DMS153 (cell line): ENCODE measurements around the gene ADARB1.

Experiments used
- DNase-seq: peaks from one replicate; lab custom pipeline; 2025; lab: John Stamatoyannopoulos, UW

The ADARB1 gene

GRCh38 chr21:45039317-45040156 lies 34.8 kb upstream of the ADARB1 start:
- DNase-seq: no peak

DNA sequence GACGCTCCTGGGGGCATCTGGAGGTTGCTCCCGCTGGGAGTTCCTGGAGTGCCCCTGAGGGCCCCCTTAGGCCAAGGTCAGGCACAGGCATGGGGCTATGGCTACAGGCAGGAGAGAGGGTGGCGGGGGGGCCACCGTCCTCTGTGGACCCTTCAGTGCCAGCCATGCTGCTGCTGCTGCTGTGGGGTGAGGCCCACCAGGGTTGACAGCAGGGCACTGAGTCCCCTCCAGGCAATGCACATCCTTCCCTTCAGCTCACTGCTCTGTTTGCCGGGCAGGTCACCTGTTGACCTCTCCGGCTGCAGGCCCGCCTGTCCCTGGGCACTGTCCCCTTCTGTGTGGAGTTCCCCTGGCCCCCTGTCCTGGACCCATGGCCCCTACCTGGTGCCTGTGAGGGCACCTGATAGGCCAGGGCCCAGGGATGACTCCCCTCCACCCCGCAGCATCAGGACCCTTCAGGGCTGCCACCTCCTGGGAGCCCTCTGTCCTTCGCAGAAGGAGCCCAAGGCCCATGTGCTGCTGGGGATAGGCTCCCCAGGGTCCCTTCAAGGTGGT lies 34.1 kb upstream of the ADARB1 start:
- DNase-seq: no peak

GRCh38 chr21:45040739-45041138 lies 33.6 kb upstream of the ADARB1 start:
- no peak for DNase-seq

- no peak for DNase-seq
Observed at GRCh38 chr21:45041351-45041805, 33.0 kb upstream of the ADARB1 start.

GRCh38 chr21:45041984-45042663 lies 32.3 kb upstream of the ADARB1 start:
- DNase-seq: no peak

GRCh38 chr21:45042664-45043161 lies 31.7 kb upstream of the ADARB1 start:
- no peak for DNase-seq

- DNase-seq: no peak
Observed at GRCh38 chr21:45043541-45044020, 30.8 kb upstream of the ADARB1 start.

DNA sequence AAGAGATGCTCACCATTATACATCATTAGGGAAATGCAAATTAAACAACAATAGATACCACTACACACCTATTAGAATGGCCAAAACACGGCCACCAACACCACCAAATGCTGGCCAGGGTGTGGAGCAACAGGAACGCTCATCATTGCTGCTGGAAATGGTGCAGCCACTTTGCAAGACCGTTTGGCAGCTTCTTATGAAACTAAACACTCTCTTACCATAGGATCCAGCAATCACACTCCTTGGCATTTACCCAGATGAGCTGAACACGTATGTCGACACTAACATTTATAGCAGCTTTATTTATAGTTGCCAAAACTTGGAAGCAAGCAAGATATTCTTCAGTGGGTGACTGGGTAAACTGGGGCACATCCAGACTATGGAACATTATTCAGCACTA lies 28.9 kb upstream of the ADARB1 start:
- no peak for DNase-seq

DNA sequence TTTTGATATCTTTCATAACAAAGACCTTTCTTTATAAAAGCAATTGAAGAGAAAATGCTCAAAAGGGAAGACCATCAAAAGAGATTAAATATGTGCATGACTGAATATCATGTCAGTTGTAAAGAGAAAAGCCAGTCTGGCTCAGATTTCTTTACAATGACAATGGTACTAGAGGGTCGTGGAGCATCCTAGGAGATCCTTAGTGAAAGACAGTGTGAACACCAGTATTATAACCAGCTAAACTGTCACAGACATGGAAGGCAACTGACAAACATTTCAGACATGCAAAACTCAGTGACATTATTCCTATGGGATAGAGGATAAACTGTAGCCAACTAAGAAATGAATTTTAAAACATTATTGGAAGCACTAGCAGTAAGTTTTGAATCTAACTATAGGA lies 27.1 kb upstream of the ADARB1 start:
- no peak for DNase-seq

- DNase-seq: no peak
Observed at GRCh38 chr21:45048026-45048698, 26.2 kb upstream of the ADARB1 start.

DNA sequence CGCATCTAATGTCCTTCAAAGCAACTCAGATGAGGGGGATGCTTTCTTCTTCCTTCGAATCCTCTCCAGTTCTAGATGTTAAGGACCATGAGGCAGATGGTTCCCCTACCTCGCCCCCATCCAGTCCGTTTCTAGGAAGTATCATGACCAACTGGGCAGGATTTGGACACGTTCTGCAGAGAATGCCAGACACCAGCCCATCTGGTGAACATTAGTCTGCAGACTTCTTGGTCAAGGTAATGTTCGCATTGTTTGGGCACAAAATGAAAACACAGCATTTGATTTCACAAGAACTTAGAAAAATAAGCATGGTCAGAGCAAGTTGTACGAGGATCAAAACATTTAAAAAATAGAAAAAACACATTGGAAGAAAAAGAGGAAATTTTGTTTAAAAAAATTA lies 25.4 kb upstream of the ADARB1 start:
- no peak for DNase-seq

DNA sequence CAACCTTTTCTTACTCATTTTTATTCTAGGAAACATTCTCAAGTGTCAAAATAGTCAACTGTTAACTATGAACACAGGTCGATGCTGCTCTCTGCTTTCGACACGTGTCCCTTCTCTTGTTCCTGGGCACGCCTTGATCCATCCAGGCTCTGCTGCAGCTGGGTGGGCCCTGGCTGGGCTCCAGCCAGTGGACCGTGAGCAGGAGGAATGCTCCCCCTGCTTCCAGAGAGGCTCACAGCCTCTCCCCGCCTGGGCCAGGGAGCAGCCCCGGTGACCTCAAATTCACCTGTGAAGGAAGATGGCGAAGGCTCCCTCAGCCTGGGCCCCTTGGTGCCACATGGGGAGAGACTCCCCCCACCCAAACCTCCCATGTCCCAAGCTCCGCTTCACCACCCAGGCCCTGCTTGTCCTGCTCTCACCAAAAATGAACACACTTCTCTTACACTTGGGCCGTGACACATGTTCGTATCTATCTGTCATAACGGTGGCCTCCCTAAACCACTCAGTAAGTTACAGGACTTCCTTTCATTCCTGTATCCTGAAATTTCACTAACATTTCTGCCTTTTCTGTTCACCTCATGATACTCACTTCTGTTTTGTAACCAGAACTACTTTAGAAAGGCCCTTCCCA lies 24.6 kb upstream of the ADARB1 start:
- DNase-seq: no peak

GRCh38 chr21:45050345-45050796 lies 24.0 kb upstream of the ADARB1 start:
- DNase-seq: no peak

- DNase-seq: no peak
Observed at GRCh38 chr21:45050797-45051489, 23.4 kb upstream of the ADARB1 start.

DNA sequence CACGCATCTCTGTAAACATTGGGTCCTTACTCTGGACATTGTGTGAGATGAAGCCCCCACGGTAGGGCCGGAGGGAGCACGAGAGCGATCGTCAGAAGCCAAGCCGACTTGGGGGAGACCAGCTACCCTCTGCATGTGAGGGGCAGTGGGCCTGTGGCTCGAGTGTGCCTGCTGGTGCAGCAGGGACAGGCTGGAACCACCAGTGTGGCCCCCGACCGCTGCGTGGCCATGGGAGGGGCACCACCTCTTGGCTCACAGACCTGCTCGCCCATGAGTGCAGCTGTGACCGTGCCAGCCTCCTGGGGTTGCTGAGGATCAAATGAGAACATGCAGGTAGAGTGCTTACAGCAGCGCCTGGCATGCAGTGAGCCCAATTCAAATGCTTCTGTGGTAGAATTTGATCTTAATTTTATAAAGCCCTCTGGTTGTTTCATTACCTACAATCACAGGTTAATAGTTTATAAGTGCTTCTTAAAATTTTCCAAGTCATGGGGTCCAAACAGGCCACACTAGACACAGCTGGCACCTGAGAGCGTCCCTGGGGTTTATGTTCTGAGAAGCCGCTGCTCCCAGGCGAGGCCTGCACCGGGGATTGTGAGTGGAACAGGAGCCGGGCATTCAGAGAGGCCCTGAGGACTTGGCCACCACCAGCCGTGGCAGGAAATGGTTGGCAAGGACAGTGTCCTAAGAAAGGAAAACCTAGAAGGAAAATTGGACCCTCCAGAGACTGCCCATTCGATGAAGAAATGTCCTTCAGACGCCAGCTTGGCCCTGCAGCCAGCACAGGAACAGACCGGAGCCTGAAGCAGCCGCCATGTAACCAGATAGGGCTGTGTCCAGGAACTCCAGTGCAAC lies 22.6 kb upstream of the ADARB1 start:
- DNase-seq: no peak

DNA sequence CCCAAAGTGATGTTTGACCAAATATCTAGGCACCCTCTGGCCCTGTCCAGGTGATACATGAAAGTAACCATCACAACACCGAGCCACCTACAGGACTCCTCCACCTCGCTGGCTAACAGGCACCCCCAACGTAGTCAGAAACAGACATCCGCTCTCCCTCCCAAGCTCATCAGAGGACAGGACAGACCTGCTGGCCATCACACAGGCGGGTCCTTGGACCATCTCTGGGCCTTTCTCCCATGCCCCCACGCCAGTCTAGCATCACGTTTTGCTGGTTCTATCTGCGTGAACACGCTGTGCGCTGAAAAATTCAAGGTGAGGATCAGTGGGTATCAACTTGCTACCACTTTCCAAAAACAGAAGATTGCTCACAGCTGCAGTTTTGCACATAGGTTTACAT lies 21.4 kb upstream of the ADARB1 start:
- no peak for DNase-seq

DNA sequence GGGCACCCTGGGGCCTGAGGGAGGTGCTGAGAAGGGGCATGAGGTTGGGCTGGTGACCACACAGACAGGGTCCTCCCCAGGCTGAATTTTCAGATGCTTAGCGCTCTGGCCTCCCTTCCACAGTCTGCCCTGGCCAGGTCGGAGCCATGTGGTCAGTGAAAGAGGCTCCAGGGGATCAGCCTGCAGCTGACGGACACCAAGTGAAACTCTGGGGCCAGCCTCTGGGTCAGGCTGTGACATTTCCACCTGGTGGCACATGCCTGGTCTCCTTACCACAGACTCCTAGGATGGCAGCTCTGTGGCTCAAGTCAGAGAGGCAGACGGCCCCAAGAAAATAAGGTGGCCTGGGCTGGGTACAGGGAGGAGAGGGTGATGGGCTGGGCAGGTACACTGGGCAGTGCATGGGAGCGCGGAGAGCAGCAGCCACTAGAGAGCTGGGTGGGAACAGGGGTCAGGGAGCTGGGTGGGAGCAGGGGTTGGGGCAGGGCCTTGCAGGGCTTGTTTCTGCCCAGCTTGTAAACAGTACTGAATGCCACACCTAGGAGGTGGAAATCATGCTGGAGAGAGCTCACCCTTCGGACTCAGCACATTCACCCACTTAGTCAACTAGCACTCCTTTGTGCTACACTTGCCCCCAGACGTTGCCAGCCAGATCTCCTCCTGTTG lies 20.7 kb upstream of the ADARB1 start:
- DNase-seq: no peak

- DNase-seq: no peak
Observed at GRCh38 chr21:45054227-45054926, 20.0 kb upstream of the ADARB1 start.
